Mucosa of stomach (tissue), 1 donor: ENCODE data around the gene CAPS2.

ENCODE experiments used
- H3K27me3 ChIP-seq: one replicate; pipeline ENCODE4 v1.7.0; 2013; ENCODE audit warnings: mild to moderate bottlenecking, low read length; ENCODE audit not compliant: control insufficient read depth, insufficient read depth
- H3K36me3 ChIP-seq: one replicate; pipeline ENCODE4 v1.7.0; 2013; ENCODE audit warnings: low read length; ENCODE audit not compliant: control insufficient read depth, insufficient read depth
- H3K4me1 ChIP-seq: one replicate; pipeline ENCODE4 v1.7.0; 2013; ENCODE audit warnings: mild to moderate bottlenecking, low read length; ENCODE audit not compliant: control insufficient read depth, insufficient read depth
- H3K4me3 ChIP-seq: one replicate; pipeline ENCODE4 v1.7.0; 2013; ENCODE audit warnings: low read length
- H3K9ac ChIP-seq: one replicate; pipeline ENCODE4 v1.7.0; 2013; ENCODE audit warnings: mild to moderate bottlenecking, low read length, moderate library complexity
- H3K9me3 ChIP-seq: one replicate; pipeline ENCODE4 v1.7.0; 2013; ENCODE audit warnings: mild to moderate bottlenecking, low read length, moderate library complexity; ENCODE audit not compliant: control insufficient read depth
- donor health status: Pancreatic carcinoma.

The CAPS2 gene

DNA sequence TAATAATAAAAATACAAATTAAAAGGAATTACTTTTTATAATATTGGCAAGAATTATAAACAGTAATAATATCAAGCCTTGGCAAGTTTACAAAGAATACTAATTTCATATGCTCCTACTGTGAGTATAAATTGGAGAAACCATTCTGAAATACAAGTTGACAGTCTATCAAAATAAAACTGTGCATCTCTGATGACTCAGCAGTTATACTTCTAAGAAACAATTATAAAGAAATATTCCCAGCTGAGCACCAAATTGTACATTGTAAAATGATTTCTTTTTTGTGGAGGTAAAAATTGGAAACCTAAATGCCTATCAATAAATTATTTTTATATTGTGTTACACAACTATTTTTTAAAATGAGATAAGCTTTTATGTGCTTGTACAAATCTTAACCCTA is 85.0 kb downstream of the CAPS2 start:
- Histone ChIP-seq H3K36me3 (no peaks in the 10 kb centered on the region), H3K27me3 (no peaks in the 10 kb centered on the region), H3K9ac (no peak overlapping the region), H3K4me3 (no peak overlapping the region), H3K9me3 (no peaks in the 10 kb centered on the region), H3K4me1 (no peaks in the 10 kb centered on the region)

DNA sequence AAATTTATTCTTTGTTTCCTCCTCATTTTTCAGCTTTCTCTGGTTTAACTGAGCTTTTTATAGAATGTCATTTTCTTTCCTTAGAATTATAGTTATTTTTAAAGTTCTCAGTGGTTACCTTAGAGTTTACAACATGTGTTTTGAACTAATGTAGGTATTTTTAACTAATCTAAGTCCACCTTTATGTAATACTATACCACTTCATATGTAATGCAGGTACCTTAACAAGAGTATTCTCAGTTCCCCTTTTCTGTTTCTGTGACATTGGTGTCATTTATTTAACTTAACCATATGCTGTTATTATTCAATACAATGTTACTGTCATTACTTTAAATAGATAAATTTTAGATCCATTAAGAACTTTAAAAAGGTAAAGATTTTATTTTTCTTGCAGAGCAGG is 90.1 kb downstream of the CAPS2 start:
- Histone ChIP-seq H3K4me3 (no peak overlapping the region), H3K27me3 (no peaks in the 10 kb centered on the region), H3K9me3 (no peaks in the 10 kb centered on the region), H3K4me1 (no peaks in the 10 kb centered on the region), H3K36me3 (no peaks in the 10 kb centered on the region), H3K9ac (no peak overlapping the region)

DNA sequence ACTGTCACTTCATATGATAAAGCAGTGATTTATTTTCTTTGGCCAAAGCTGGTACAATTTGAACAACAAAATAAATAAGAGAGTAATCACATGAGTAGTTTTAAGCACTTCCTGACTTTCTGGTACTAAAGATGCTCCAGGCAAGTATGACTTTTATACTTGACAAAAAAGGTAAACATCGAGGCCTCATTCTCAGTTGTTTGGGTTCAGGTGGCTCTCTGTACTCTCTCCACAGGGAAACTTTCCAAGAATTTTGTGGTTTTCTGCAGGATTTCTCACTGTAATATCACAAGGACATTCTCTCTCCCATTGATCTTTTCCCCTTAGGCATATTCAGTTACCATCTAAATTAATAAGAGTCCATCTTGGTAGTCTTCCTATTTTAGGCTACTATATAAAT is 93.9 kb downstream of the CAPS2 start:
- no peak overlapping the region for H3K9ac ChIP-seq
- no peaks in the 10 kb centered on the region for H3K27me3 ChIP-seq
- no peaks in the 10 kb centered on the region for H3K4me1 ChIP-seq
- no peaks in the 10 kb centered on the region for H3K9me3 ChIP-seq
- no peaks in the 10 kb centered on the region for H3K36me3 ChIP-seq
- H3K4me3 ChIP-seq = no peak overlapping the region

DNA sequence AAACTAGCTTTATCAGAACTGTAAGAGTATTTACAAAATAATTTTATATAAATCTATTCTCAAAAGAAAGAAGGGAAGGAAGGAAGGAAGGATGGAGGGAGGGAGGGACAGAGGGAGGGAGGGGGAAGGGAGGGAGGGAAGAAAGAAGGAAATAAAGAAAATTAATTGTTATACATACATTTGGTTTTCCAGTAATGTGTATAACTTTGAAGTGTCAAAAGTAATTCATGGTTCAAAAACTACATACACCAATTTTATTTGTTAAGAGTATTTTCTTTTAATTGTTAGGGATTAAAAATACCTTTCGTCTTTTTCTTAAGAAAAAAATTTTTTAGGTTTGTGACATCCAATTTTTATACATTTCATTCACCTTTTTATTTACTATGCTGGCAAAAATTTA is 103.0 kb downstream of the CAPS2 start:
- Histone ChIP-seq H3K36me3 (no peaks in the 10 kb centered on the region), H3K4me3 (no peak overlapping the region), H3K9me3 (no peaks in the 10 kb centered on the region), H3K9ac (no peak overlapping the region), H3K4me1 (no peaks in the 10 kb centered on the region), H3K27me3 (no peaks in the 10 kb centered on the region)
